Ishikawa (cell line): ENCODE data around the gene SGPP1.

Experiments
- CEBPB ChIP-seq: IDR thresholded peaks from 2 replicates; pipeline ENCODE4 v1.6.1; 2012
- CREB1 ChIP-seq: IDR thresholded peaks from 2 replicates; pipeline ENCODE4 v1.6.1; 2012; ENCODE audit warnings: low read depth
- EP300 ChIP-seq: IDR thresholded peaks from 2 replicates; pipeline ENCODE4 v1.6.1; 2012; ENCODE audit warnings: borderline replicate concordance
- RAD21 ChIP-seq: IDR thresholded peaks from 2 replicates; pipeline ENCODE4 v1.6.1; 2012; ENCODE audit warnings: low read depth
- TAF1 ChIP-seq: IDR thresholded peaks from 2 replicates; pipeline ENCODE4 v1.6.1; 2012; ENCODE audit warnings: low read depth, mild to moderate bottlenecking
- TCF12 ChIP-seq: IDR thresholded peaks from 2 replicates; pipeline ENCODE4 v1.6.1; 2012; ENCODE audit warnings: low read depth
- TEAD4 ChIP-seq: IDR thresholded peaks from 2 replicates; pipeline ENCODE4 v1.6.1; 2012
- TF ChIP-seq, protein P1 (sequence below): IDR thresholded peaks from 2 replicates; pipeline ENCODE4 v1.6.1; 2012; ENCODE audit warnings: low read depth, mild to moderate bottlenecking
- TF ChIP-seq, protein P2 (sequence below): IDR thresholded peaks from 2 replicates; pipeline ENCODE4 v1.6.1; 2012

DNA sequence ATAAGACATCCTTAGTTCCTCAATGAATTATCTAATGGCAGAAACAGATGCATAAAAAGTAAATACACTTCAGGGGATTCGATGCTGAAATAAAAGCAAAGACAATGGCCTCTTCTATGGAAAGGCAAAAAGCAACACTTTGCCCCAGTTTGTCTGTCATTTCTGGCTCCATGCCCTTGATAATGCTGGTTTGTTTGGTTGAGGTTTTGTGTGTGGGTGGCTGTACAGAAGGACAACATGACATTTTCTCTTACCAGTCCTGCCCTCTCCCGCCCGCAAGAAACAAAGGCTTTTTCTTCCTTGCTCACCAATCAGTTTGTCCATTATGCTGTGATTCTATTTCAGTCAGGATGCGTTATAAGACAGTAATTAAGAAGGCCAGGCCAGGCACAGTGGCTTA is 68.1 kb downstream of the SGPP1 start:
- TF ChIP-seq EP300 (no peak), TAF1 (no peak), TCF12 (no peak), CEBPB (no peak), RAD21 (no peak), CREB1 (no peak), TEAD4 (no peak)
- TF ChIP-seq, protein P1, sequence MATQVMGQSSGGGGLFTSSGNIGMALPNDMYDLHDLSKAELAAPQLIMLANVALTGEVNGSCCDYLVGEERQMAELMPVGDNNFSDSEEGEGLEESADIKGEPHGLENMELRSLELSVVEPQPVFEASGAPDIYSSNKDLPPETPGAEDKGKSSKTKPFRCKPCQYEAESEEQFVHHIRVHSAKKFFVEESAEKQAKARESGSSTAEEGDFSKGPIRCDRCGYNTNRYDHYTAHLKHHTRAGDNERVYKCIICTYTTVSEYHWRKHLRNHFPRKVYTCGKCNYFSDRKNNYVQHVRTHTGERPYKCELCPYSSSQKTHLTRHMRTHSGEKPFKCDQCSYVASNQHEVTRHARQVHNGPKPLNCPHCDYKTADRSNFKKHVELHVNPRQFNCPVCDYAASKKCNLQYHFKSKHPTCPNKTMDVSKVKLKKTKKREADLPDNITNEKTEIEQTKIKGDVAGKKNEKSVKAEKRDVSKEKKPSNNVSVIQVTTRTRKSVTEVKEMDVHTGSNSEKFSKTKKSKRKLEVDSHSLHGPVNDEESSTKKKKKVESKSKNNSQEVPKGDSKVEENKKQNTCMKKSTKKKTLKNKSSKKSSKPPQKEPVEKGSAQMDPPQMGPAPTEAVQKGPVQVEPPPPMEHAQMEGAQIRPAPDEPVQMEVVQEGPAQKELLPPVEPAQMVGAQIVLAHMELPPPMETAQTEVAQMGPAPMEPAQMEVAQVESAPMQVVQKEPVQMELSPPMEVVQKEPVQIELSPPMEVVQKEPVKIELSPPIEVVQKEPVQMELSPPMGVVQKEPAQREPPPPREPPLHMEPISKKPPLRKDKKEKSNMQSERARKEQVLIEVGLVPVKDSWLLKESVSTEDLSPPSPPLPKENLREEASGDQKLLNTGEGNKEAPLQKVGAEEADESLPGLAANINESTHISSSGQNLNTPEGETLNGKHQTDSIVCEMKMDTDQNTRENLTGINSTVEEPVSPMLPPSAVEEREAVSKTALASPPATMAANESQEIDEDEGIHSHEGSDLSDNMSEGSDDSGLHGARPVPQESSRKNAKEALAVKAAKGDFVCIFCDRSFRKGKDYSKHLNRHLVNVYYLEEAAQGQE: no peak
- TF ChIP-seq, protein P2, sequence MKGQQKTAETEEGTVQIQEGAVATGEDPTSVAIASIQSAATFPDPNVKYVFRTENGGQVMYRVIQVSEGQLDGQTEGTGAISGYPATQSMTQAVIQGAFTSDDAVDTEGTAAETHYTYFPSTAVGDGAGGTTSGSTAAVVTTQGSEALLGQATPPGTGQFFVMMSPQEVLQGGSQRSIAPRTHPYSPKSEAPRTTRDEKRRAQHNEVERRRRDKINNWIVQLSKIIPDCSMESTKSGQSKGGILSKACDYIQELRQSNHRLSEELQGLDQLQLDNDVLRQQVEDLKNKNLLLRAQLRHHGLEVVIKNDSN: no peak
